CD8-positive, alpha-beta memory T cell (primary cell): ENCODE measurements around the gene COL13A1. TPM values are rescaled to one million over a fixed set of nuclear protein-coding genes. Genes with fewer than 3 reads are reported as not detected.

Experiments used
- CTCF ChIA-PET: fragments of 350-600 bp; sonication (Branson Sonifier 250); formaldehyde crosslinking; loops from one replicate; lab custom pipeline; 2021; ENCODE audit warnings: antibody characterized with exemption; lab: Charles Lee
- POLR2A ChIA-PET: fragments of 350-600 bp; sonication (Branson Sonifier 250); formaldehyde crosslinking; loops from one replicate; lab custom pipeline; 2021; ENCODE audit warnings: antibody characterized with exemption; lab: Charles Lee
- DNase-seq, 5 donors: peaks; one replicate each; pipeline versions ENCODE4 v3.0.0 to v3.0.0-alpha.2; 2020 to 2022; ENCODE audit warnings: mixed read lengths in 1 of 5
- H3K27ac ChIP-seq: one replicate; pipeline ENCODE4 v1.7.0; 2013; ENCODE audit warnings: low read depth, mild to moderate bottlenecking, low read length, moderate library complexity
- H3K27me3 ChIP-seq: 2 replicates; pipeline ENCODE4 v1.7.0; 2013; ENCODE audit warnings: low read length, mild to moderate bottlenecking; ENCODE audit not compliant: insufficient read depth, poor library complexity, severe bottlenecking
- H3K36me3 ChIP-seq: 2 replicates; pipeline ENCODE4 v1.7.0; 2013; ENCODE audit warnings: mild to moderate bottlenecking, low read length, moderate library complexity; ENCODE audit not compliant: insufficient read depth
- H3K4me1 ChIP-seq: 2 replicates; pipeline ENCODE4 v1.7.0; 2013; ENCODE audit warnings: mild to moderate bottlenecking, low read length, moderate library complexity; ENCODE audit not compliant: insufficient read depth
- H3K4me3 ChIP-seq: 2 replicates; pipeline ENCODE4 v1.7.0; 2013; ENCODE audit warnings: mild to moderate bottlenecking, low read length
- H3K9me3 ChIP-seq: 2 replicates; pipeline ENCODE4 v1.7.0; 2013; ENCODE audit warnings: mild to moderate bottlenecking, low read length
- H3K27ac Mint-ChIP-seq, 8 donors: one replicate each; pipeline ENCODE4 v1.8.0; 2020 to 2021; ENCODE audit warnings: mixed read lengths in 8 of 8, mild to moderate bottlenecking in 6 of 8, inconsistent platforms in 3 of 8, moderate library complexity in 3 of 8
- H3K27me3 Mint-ChIP-seq, 2 donors: one replicate each; pipeline ENCODE4 v1.8.0; 2020 to 2021; ENCODE audit warnings: mixed read lengths in 2 of 2, mild to moderate bottlenecking in 1 of 2, moderate library complexity in 1 of 2
- H3K36me3 Mint-ChIP-seq, 3 donors: one replicate each; pipeline ENCODE4 v1.8.0; 2020 to 2021; ENCODE audit warnings: mixed read lengths in 3 of 3, inconsistent platforms in 1 of 3, mild to moderate bottlenecking in 1 of 3
- H3K4me1 Mint-ChIP-seq, 3 donors: one replicate each; pipeline ENCODE4 v1.8.0; 2020 to 2021; ENCODE audit warnings: mixed read lengths in 3 of 3, inconsistent platforms in 1 of 3, mild to moderate bottlenecking in 1 of 3
- H3K4me3 Mint-ChIP-seq, 7 donors: one replicate each; pipeline ENCODE4 v1.8.0; 2020 to 2021; ENCODE audit warnings: mixed read lengths in 7 of 7, mild to moderate bottlenecking in 6 of 7, moderate library complexity in 4 of 7, inconsistent platforms in 2 of 7
- H3K9me3 Mint-ChIP-seq, 5 donors: one replicate each; pipeline ENCODE4 v1.8.0; 2020 to 2022; ENCODE audit warnings: mixed read lengths in 5 of 5, mild to moderate bottlenecking in 3 of 5, moderate library complexity in 2 of 5, inconsistent platforms in 1 of 5
- polyA plus RNA-seq: library from polyadenylated mRNA; unstranded; fragments of 300-500 nt; fragmentation: Illumina TruSeq; gene quantifications from one replicate; pipeline ENCODE4 v1.2.3, GENCODE V29; 2021
- total RNA-seq, 2 experiments: library from RNA; stranded (reverse); gene quantifications; one replicate each; pipeline ENCODE4 v1.2.3, GENCODE V29; 2021

COL13A1 gene
- total and polyA plus RNA-seq, 3 experiments from 2014 or later = not detected

DNA sequence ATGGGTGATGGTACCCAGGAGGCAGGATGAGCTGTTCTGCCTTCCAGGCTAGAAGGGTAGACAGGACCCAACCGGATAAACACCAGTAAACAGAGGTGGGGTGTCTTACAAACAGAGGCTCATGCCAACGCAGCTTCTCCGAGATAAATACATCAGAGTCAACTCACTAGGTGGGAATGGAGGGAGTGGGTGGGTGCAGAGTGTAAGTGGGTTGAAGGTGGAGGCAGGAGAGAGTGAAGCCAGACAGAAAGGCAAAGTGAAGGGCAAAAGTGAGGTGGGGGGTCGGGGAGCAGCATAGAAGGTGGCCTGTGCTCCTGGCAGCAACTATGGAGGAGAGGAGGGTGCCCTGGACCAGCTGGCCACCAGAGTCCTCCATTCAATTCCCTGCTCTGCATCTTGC lies 40.4 kb upstream of the COL13A1 start:
- Mint-ChIP-seq H3K27me3 (peaks cover 4 to 19% of the 10 kb centered on the region in 2 donors), H3K4me3 (no peak overlapping the region), H3K4me1 (no peaks in the 10 kb centered on the region), H3K27ac (no peak overlapping the region), H3K36me3 (no peaks in the 10 kb centered on the region), H3K9me3 (no peaks in the 10 kb centered on the region)
- Histone ChIP-seq H3K4me3 (no peak overlapping the region), H3K36me3 (no peaks in the 10 kb centered on the region), H3K27me3 (no peaks in the 10 kb centered on the region), H3K4me1 (no peaks in the 10 kb centered on the region), H3K27ac (no peak overlapping the region), H3K9me3 (no peaks in the 10 kb centered on the region)
- ChIA-PET CTCF (no interaction called here), POLR2A (no interaction called here)
- DNase-seq = no peak

DNA sequence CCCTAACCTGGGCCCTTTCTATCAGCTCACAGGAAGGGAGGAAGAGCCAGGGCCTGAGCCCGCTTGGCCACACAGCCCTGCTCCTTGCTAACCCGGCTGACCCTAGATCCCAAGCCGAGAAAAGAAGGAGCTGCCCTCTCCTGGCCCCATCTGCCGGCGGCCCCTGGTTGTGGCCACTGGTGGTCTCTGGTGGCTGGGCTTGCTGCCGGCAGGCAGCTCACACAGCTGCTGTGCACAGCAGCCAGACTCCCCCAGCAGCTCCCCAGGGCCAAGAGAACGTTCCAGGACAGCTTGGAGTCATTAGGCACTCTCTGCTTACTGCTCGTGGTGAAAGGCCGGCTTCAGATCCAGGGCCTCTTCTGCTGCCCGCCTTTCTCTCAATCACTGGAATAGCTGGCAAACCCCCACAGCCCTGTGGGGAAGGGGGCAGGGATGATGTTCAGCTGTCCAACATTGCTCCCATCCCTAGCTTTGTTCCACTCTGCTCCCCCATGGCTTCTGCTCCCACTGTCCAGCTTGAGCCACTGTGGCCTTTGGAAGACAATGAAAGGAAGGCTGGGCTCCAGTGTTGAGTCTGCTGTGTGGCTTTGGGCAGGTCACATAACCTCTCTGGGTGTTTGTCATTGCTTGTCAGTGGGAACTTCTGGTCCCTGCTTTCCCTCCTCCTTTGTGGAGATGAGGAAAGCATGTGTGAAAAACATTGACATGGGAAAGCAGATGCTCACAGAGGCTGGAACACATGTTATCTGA lies 35.4 kb upstream of the COL13A1 start:
- CTCF ChIA-PET = interaction anchor here (0.8 kb wide), 1 partner anchor 9 kb away, joined by 3 read pairs; no protein-coding TSS in a partner anchor
- Mint-ChIP-seq H3K4me1 (no peaks in the 10 kb centered on the region), H3K27ac (no peak overlapping the region), H3K36me3 (no peaks in the 10 kb centered on the region), H3K27me3 (peaks cover 15 to 25% of the 10 kb centered on the region in 2 donors), H3K9me3 (no peaks in the 10 kb centered on the region), H3K4me3 (no peak overlapping the region)
- H3K4me3 ChIP-seq = no peak overlapping the region
- no peaks in the 10 kb centered on the region for H3K9me3 ChIP-seq
- no peaks in the 10 kb centered on the region for H3K27me3 ChIP-seq
- POLR2A ChIA-PET = no interaction called here
- no peaks in the 10 kb centered on the region for H3K36me3 ChIP-seq
- no peaks in the 10 kb centered on the region for H3K4me1 ChIP-seq
- no peak overlapping the region for H3K27ac ChIP-seq
- no peak for DNase-seq

DNA sequence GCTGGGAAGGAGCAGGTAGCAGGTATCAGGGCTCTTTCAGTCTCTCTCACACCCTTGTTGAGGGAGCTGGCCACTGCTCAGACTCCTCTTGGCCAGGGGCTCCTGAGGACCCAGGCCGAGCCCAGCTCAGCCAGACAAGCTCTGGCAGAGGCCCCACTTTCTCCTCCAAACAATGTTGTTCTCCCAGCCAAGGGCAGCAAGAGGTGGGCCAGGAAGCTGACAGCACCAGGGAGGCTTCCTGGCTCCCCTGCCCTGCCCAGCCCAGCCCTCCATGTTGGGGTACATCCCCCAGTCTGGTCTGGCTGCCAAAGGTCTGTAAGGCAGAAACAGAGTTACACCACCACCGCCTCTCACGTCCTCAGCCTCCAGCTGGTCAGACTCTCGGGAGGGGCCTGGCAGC lies 33.9 kb upstream of the COL13A1 start:
- H3K27ac Mint-ChIP-seq = no peak overlapping the region
- H3K36me3 ChIP-seq = no peaks in the 10 kb centered on the region
- no peak for DNase-seq
- no peak overlapping the region for H3K4me3 ChIP-seq
- H3K4me3 Mint-ChIP-seq = no peak overlapping the region
- H3K36me3 Mint-ChIP-seq = no peaks in the 10 kb centered on the region
- no peaks in the 10 kb centered on the region for H3K9me3 ChIP-seq
- no peaks in the 10 kb centered on the region for H3K9me3 Mint-ChIP-seq
- H3K27me3 Mint-ChIP-seq = peaks cover 15 to 16% of the 10 kb centered on the region in 2 donors
- H3K27me3 ChIP-seq = no peaks in the 10 kb centered on the region
- CTCF ChIA-PET = no interaction called here
- H3K4me1 ChIP-seq = no peaks in the 10 kb centered on the region
- H3K4me1 Mint-ChIP-seq = no peaks in the 10 kb centered on the region
- POLR2A ChIA-PET = no interaction called here
- H3K27ac ChIP-seq = no peak overlapping the region

DNA sequence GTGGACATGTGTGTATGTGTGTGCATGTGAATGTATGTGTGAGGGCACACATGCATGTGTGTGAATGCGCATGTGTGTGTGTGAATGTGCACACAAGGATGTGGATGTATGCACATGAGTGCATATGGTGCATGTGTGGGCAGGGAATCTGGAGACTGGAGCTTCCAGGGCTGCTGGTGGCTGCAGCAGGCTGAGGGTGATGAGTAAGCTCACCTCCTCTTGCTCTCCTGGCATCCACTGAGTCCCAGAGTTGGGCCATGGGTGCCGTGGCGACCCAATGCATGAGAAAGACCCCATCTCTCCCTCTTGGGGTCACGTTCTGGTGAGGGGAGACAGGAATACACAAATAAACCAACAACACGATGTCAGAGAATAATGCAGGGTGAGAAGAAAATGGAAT lies 33.3 kb upstream of the COL13A1 start:
- ChIA-PET POLR2A (no interaction called here), CTCF (interaction anchor here (1.1 kb wide), 1 partner anchor 31 kb away, joined by 3 read pairs; no protein-coding TSS in a partner anchor)
- Histone ChIP-seq H3K27me3 (no peaks in the 10 kb centered on the region), H3K36me3 (no peaks in the 10 kb centered on the region), H3K4me1 (no peaks in the 10 kb centered on the region), H3K9me3 (no peaks in the 10 kb centered on the region), H3K4me3 (no peak overlapping the region), H3K27ac (no peak overlapping the region)
- DNase-seq = no peak
- no peak overlapping the region for H3K27ac Mint-ChIP-seq
- H3K4me3 Mint-ChIP-seq = no peak overlapping the region
- no peaks in the 10 kb centered on the region for H3K4me1 Mint-ChIP-seq
- H3K9me3 Mint-ChIP-seq = peaks cover 0 to 3% (median 0%) of the 10 kb centered on the region in 5 donors
- H3K36me3 Mint-ChIP-seq = no peaks in the 10 kb centered on the region
- H3K27me3 Mint-ChIP-seq = peaks cover 15 to 16% of the 10 kb centered on the region in 2 donors

DNA sequence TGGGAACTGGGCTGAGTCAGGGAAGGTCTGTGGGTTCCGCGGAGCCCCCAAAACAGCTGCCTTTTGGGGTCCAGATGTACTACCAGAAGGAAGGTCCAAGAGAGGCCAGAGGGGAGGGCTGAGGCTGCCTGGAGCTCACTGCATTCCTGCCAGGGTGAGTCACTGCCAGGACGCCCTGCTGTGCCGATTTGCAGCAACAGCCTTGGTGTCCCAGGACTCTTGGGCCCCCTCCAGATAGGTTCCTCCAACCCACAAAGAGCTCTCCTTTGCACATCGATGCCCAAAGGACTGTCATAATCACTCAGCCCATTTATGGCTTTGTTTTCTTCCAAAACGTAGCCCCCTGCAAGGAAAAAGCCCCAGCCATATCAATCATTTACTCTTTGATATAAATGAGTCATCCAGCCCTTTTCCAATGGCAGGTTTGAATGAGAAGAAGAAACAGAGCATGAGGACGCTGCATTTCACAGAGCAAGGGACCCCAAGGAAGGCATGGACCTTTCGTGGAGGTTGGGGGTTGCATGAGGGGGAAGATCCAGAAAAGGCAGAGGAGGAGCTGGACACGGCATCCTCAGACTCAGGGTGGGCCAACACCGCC lies 32.2 kb upstream of the COL13A1 start:
- H3K36me3 ChIP-seq = no peaks in the 10 kb centered on the region
- no peak overlapping the region for H3K4me3 ChIP-seq
- no peak overlapping the region for H3K27ac ChIP-seq
- H3K27me3 ChIP-seq = no peaks in the 10 kb centered on the region
- Mint-ChIP-seq H3K27ac (no peak overlapping the region), H3K4me1 (no peaks in the 10 kb centered on the region), H3K36me3 (no peaks in the 10 kb centered on the region), H3K9me3 (peaks cover 0 to 4% (median 0%) of the 10 kb centered on the region in 5 donors), H3K4me3 (no peak overlapping the region), H3K27me3 (peaks cover 15 to 16% of the 10 kb centered on the region in 2 donors)
- DNase-seq = no peak
- no peaks in the 10 kb centered on the region for H3K9me3 ChIP-seq
- no peaks in the 10 kb centered on the region for H3K4me1 ChIP-seq
- ChIA-PET CTCF (interaction anchor here (1.1 kb wide), 1 partner anchor 30 kb away, joined by 3 read pairs; no protein-coding TSS in a partner anchor), POLR2A (no interaction called here)

DNA sequence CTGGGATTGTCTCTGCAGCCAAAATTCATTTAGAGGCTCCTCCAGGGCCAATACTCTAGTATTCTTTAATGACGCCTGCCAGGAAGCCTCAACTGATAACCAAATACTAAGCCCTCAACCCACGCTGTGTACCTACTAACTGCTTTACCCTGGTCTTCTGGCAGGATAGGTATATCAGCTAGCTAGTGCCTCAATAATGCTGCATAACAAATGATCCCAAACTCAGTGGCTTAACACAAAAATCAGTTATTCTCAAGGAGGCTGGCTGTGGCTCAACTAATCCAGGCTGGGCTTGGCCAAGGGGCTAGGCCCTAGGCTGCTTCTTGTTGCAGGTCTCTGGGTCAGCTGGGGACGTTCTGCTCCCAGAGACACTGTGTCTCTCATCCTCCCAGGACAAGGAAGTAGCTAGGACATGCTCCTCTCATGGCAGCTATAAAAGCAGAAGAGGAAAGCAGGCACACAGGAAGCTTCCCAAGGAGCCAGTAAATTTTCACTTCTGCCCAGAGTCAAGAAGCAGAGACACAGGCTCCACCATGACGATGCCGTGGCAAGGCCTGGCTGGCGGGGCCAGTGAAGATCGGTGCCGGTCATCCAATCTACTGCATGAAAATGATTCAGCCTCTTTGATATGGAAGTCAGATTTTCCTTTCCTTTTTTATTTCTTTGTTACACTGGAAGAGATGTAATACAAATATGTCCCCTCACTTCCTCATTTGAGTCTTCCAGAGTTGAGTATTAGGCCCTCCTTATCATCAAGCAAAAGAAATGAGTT lies 28.6 kb upstream of the COL13A1 start:
- Histone ChIP-seq H3K4me1 (no peaks in the 10 kb centered on the region), H3K27ac (no peak overlapping the region), H3K27me3 (no peaks in the 10 kb centered on the region), H3K36me3 (no peaks in the 10 kb centered on the region), H3K4me3 (no peak overlapping the region), H3K9me3 (no peaks in the 10 kb centered on the region)
- peaks cover 0 to 4% (median 0%) of the 10 kb centered on the region in 5 donors for H3K9me3 Mint-ChIP-seq
- H3K27me3 Mint-ChIP-seq = peaks cover 14 to 17% of the 10 kb centered on the region in 2 donors
- H3K4me1 Mint-ChIP-seq = no peaks in the 10 kb centered on the region
- no peak overlapping the region for H3K4me3 Mint-ChIP-seq
- no peak for DNase-seq
- H3K27ac Mint-ChIP-seq = peak overlapping the region in 1 of 8 donors; percentile 6
- H3K36me3 Mint-ChIP-seq = no peaks in the 10 kb centered on the region
- CTCF ChIA-PET = no interaction called here
- POLR2A ChIA-PET = no interaction called here

DNA sequence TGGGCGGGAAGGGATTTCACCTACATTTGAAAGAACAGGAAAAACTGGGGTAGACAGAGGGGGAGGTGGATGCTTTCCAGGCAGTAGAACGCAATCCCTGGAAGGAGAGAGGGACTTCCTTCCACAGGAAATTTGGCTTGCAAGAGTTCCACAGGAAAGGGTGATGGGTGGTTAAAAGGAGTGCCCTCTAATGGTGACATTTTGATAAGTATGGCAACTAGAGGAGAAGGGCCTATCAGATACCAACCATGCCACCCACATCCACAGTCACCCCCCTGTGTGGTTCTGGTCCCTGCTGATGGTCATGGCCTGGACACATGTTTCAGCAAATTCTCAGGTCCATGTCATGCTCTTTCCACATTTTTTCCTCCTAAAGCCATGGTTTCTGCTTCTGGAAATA lies 27.1 kb upstream of the COL13A1 start:
- no peaks in the 10 kb centered on the region for H3K9me3 ChIP-seq
- no peak for DNase-seq
- no peaks in the 10 kb centered on the region for H3K4me1 ChIP-seq
- no peak overlapping the region for H3K4me3 ChIP-seq
- Mint-ChIP-seq H3K27ac (no peak overlapping the region), H3K4me3 (no peak overlapping the region), H3K9me3 (peaks cover 0 to 4% (median 0%) of the 10 kb centered on the region in 5 donors), H3K4me1 (no peaks in the 10 kb centered on the region), H3K27me3 (peaks cover 7 to 10% of the 10 kb centered on the region in 2 donors), H3K36me3 (no peaks in the 10 kb centered on the region)
- no peak overlapping the region for H3K27ac ChIP-seq
- no peaks in the 10 kb centered on the region for H3K27me3 ChIP-seq
- ChIA-PET POLR2A (no interaction called here), CTCF (interaction anchor here (1.6 kb wide), 1 partner anchor 9 kb away, joined by 3 read pairs; no protein-coding TSS in a partner anchor)
- H3K36me3 ChIP-seq = no peaks in the 10 kb centered on the region

DNA sequence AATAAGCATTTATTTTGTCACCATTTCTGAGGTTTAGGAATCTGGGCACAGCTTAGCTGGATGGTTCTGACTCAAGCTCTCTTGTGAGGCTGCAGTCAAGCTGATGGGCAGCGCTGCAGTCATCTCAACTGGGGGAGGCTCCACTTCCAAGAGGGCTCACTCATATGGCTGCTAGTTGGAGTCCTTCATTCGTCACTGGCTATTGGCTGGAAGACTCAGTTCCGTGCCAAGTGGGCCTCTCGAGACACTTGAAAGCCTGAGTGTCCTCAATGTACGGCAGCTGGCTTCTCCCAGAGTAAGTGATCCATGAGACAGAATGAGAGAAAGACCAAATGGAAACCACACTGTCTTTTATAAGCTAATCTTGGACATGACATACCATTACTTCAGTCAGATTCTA lies 21.6 kb upstream of the COL13A1 start:
- no peaks in the 10 kb centered on the region for H3K4me1 ChIP-seq
- no peaks in the 10 kb centered on the region for H3K4me1 Mint-ChIP-seq
- ChIA-PET POLR2A (no interaction called here), CTCF (no interaction called here)
- H3K4me3 ChIP-seq = no peak overlapping the region
- no peaks in the 10 kb centered on the region for H3K9me3 ChIP-seq
- H3K36me3 Mint-ChIP-seq = no peaks in the 10 kb centered on the region
- no peak overlapping the region for H3K27ac Mint-ChIP-seq
- no peak overlapping the region for H3K27ac ChIP-seq
- no peaks in the 10 kb centered on the region for H3K9me3 Mint-ChIP-seq
- H3K4me3 Mint-ChIP-seq = no peak overlapping the region
- no peaks in the 10 kb centered on the region for H3K27me3 ChIP-seq
- no peak for DNase-seq
- peaks cover 3 to 8% of the 10 kb centered on the region in 2 donors for H3K27me3 Mint-ChIP-seq
- no peaks in the 10 kb centered on the region for H3K36me3 ChIP-seq
